SKM-1 treated with dmso at 0.1 percent for 144 hours (cell line): ENCODE measurements around the gene ADPRS.

ENCODE experiments used
- DNase-seq: peaks from one replicate; lab custom pipeline; 2025; ENCODE audit not compliant: unreplicated experiment; lab: John Stamatoyannopoulos, UW

The ADPRS gene

GRCh38 chr1:36128905-36129206, 40.2 kb downstream of the ADPRS start:
- no peak for DNase-seq

GRCh38 chr1:36132029-36132428, 43.3 kb downstream of the ADPRS start:
- DNase-seq: no peak

GRCh38 chr1:36133484-36133883, 44.8 kb downstream of the ADPRS start:
- DNase-seq: no peak

GRCh38 chr1:36134031-36134430, 45.3 kb downstream of the ADPRS start:
- DNase-seq: no peak

- DNase-seq: no peak
Observed at GRCh38 chr1:36134505-36135329, 46.0 kb downstream of the ADPRS start.

GRCh38 chr1:36135330-36135667, 46.6 kb downstream of the ADPRS start:
- DNase-seq: no peak

- DNase-seq: no peak
Observed at GRCh38 chr1:36135796-36136195, 47.1 kb downstream of the ADPRS start.

- DNase-seq: no peak
Observed at GRCh38 chr1:36136535-36136934, 47.8 kb downstream of the ADPRS start.

- DNase-seq: no peak
Observed at GRCh38 chr1:36137226-36137625, 48.5 kb downstream of the ADPRS start.

GRCh38 chr1:36137776-36138175, 49.1 kb downstream of the ADPRS start:
- no peak for DNase-seq

- no peak for DNase-seq
Observed at GRCh38 chr1:36139521-36139920, 50.8 kb downstream of the ADPRS start.

- DNase-seq: no peak
Observed at GRCh38 chr1:36142121-36142520, 53.4 kb downstream of the ADPRS start.

GRCh38 chr1:36143424-36143823, 54.7 kb downstream of the ADPRS start:
- no peak for DNase-seq
